Chondrocyte (in vitro differentiated cells): Measurements from ENCODE around the gene XDH. TPM values are rescaled to one million over a fixed set of nuclear protein-coding genes. Genes with fewer than 3 reads are reported as not detected.

Experiments
- DNase-seq: peaks from one replicate; pipeline ENCODE4 v3.0.0; 2021; ENCODE audit warnings: mixed read lengths, low spot score
- H3K27ac Mint-ChIP-seq: one replicate; pipeline ENCODE4 v1.8.0; 2021; ENCODE audit warnings: mild to moderate bottlenecking, moderate library complexity, mixed read lengths; ENCODE audit not compliant: unreplicated experiment
- H3K27me3 Mint-ChIP-seq: 2 replicates; pipeline ENCODE4 v1.8.0; 2021; ENCODE audit warnings: low read depth, mixed read lengths
- H3K36me3 Mint-ChIP-seq: 2 replicates; pipeline ENCODE4 v1.8.0; 2021; ENCODE audit warnings: low read depth, mixed read lengths
- H3K4me1 Mint-ChIP-seq: 2 replicates; pipeline ENCODE4 v1.8.0; 2021; ENCODE audit warnings: low read depth, mild to moderate bottlenecking, mixed read lengths
- H3K4me3 Mint-ChIP-seq: one replicate; pipeline ENCODE4 v1.8.0; 2021; ENCODE audit warnings: mild to moderate bottlenecking, moderate library complexity, mixed read lengths; ENCODE audit not compliant: unreplicated experiment
- H3K9me3 Mint-ChIP-seq: 2 replicates; pipeline ENCODE4 v1.8.0; 2021; ENCODE audit warnings: low read depth, mixed read lengths
- CTCF ChIP-seq: fragments of 200-600 bp; sonication (generic); IDR thresholded peaks from 2 replicates; pipeline ENCODE4 v1.5.0; 2021; ENCODE audit warnings: antibody characterized with exemption, mild to moderate bottlenecking, moderate library complexity
- total RNA-seq: library from RNA; stranded (reverse); gene quantifications from 3 replicates; pipeline ENCODE4 v1.2.1, GENCODE V29; 2021

XDH gene
- total RNA-seq, 1 donor from 2014 or later = 0.12 TPM

- Mint-ChIP-seq H3K4me1 (peaks cover 16% of the 10 kb centered on the region), H3K4me3 (no peak overlapping the region), H3K27ac (no peak overlapping the region), H3K27me3 (peaks cover 2% of the 10 kb centered on the region), H3K9me3 (peaks cover 1% of the 10 kb centered on the region), H3K36me3 (peaks cover 2% of the 10 kb centered on the region)
- no peak for DNase-seq
- no peak for TF ChIP-seq CTCF
Observed at GRCh38 chr2:31314761-31315160, 99.8 kb downstream of the XDH start.

DNA sequence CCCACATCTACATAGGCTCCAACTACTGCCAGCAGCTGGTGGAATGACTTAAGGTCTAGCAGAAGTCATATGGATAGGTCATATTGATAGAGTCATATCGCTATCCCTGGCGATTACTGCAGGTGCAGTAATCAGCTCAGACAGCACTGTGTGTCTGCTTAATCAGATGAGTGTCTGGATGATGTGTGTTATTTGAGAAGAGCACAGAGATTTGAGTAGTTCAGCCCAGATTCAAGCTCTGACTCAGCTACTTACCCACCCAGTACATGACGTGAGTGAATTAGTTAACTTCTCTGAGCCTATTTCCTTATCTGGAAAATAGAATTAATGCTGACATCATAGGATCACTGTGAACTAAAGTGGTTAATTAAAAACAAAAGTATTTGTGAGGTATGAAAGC, 101.6 kb downstream of the XDH start:
- no peak for TF ChIP-seq CTCF
- H3K27ac Mint-ChIP-seq = no peak overlapping the region
- H3K27me3 Mint-ChIP-seq = peaks cover 2% of the 10 kb centered on the region
- no peak overlapping the region for H3K4me3 Mint-ChIP-seq
- peaks cover 3% of the 10 kb centered on the region for H3K36me3 Mint-ChIP-seq
- peaks cover 16% of the 10 kb centered on the region for H3K9me3 Mint-ChIP-seq
- DNase-seq = no peak
- H3K4me1 Mint-ChIP-seq = no peaks in the 10 kb centered on the region

GRCh38 chr2:31304816-31305215, 109.7 kb downstream of the XDH start:
- H3K4me3 Mint-ChIP-seq = no peak overlapping the region
- H3K27me3 Mint-ChIP-seq = peaks cover 7% of the 10 kb centered on the region
- H3K27ac Mint-ChIP-seq = no peak overlapping the region
- TF ChIP-seq CTCF = no peak
- peaks cover 2% of the 10 kb centered on the region for H3K36me3 Mint-ChIP-seq
- peaks cover 22% of the 10 kb centered on the region for H3K9me3 Mint-ChIP-seq
- no peak for DNase-seq
- no peaks in the 10 kb centered on the region for H3K4me1 Mint-ChIP-seq

DNA sequence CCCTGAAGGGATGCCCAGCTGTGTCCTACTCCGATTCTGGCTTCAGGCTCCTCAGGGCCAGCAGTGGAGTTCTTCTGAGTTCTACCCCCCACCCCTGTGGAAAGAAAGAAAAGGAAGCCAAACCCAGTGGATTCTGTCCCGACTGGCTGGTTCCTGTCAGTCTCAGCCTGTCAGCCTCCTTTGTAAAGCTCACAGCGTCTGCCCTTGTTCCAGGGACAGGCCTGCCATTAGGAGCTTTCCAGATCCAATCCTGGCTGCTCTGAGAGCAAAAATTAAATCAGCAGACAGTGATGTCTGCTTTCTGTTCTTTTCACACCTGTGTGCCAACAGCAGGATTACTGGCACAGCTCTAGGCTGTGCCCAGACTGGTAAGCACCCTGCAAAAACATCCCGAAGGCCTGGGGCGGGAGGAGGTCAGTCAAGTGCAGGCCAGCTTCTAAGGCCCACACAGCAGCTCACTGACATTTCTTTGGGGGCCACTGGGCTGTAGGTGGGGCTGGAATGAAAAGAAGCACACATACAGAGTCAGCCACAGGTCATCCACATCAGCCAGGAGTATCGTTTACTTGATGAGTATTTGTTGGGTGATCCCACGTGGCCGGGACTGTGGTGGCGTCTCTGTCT, 111.5 kb downstream of the XDH start:
- no peak for DNase-seq
- no peak for TF ChIP-seq CTCF
- Mint-ChIP-seq H3K27me3 (peaks cover 7% of the 10 kb centered on the region), H3K4me3 (no peak overlapping the region), H3K4me1 (no peaks in the 10 kb centered on the region), H3K36me3 (no peaks in the 10 kb centered on the region), H3K27ac (no peak overlapping the region), H3K9me3 (peaks cover 8% of the 10 kb centered on the region)

DNA sequence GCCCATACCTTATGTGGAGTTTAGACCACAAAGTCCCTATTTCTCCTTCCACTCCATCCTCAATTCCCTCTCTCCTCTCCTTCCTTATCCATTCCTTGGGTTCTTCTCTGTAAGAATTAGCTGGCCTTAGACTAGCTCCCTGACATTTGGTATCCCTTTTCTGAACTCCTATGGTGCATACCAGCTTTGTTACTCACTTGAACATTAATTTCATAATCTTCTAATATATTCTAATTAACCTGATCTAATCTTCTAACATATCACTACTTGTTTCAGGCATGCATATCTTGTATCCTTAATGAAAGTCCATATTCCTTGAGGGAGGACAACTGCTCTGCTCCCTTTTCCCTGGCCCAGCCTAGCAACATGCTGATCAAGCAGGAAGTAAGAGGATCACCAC, 114.2 kb downstream of the XDH start:
- DNase-seq = no peak
- no peak overlapping the region for H3K27ac Mint-ChIP-seq
- H3K9me3 Mint-ChIP-seq = no peaks in the 10 kb centered on the region

More for the DNA sequence above, 114.2 kb downstream of the XDH start:
- H3K4me1 Mint-ChIP-seq = peaks cover 27% of the 10 kb centered on the region
- H3K36me3 Mint-ChIP-seq = no peaks in the 10 kb centered on the region
- no peak overlapping the region for H3K4me3 Mint-ChIP-seq
- no peak for TF ChIP-seq CTCF
- H3K27me3 Mint-ChIP-seq = peaks cover 2% of the 10 kb centered on the region
